Peyer's patch (tissue), 4 donors: ENCODE results near the gene PLCL1.

Source experiments
- POLR2A ChIP-seq, 2 donors: fragments of 450-650 bp; IDR thresholded peaks; one replicate each; pipeline ENCODE4 v1.5.1; 2017; ENCODE audit warnings: antibody characterized with exemption in 2 of 2, mild to moderate bottlenecking in 2 of 2, moderate library complexity in 2 of 2
- TF ChIP-seq, protein P1 (sequence below), 6 experiments: fragments of 450-650 bp in 4 of 6; fragments of 200-600 bp in 2 of 6; sonication (generic) in 1 of 6; IDR thresholded peaks; one replicate each; pipeline ENCODE4 v1.5.1; 2017 to 2019; ENCODE audit warnings: antibody characterized with exemption in 6 of 6, mild to moderate bottlenecking in 3 of 6, moderate library complexity in 1 of 6

DNA sequence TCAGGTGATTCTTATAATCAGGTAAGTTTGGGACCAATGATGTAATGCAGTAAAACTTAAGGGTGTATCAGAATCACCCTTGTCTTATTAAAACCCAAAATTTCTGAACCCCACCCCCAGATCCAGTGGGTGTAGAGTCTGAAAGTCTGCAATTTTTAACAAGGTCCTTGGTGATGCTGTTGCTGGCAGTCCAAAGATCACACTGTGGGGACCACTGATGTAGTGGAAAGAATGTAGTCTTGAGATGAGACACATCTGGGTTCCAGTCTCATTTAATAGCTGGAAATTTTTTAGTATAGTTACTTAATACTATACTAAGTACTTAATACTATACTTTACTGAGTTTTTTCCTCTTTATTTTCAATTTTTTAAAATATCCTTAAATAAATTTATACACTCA, 258.4 kb downstream of the PLCL1 start:
- TF ChIP-seq, protein P1, sequence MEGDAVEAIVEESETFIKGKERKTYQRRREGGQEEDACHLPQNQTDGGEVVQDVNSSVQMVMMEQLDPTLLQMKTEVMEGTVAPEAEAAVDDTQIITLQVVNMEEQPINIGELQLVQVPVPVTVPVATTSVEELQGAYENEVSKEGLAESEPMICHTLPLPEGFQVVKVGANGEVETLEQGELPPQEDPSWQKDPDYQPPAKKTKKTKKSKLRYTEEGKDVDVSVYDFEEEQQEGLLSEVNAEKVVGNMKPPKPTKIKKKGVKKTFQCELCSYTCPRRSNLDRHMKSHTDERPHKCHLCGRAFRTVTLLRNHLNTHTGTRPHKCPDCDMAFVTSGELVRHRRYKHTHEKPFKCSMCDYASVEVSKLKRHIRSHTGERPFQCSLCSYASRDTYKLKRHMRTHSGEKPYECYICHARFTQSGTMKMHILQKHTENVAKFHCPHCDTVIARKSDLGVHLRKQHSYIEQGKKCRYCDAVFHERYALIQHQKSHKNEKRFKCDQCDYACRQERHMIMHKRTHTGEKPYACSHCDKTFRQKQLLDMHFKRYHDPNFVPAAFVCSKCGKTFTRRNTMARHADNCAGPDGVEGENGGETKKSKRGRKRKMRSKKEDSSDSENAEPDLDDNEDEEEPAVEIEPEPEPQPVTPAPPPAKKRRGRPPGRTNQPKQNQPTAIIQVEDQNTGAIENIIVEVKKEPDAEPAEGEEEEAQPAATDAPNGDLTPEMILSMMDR (IDR thresholded peaks at IDR 0.05) = no peak
- no peak for TF ChIP-seq POLR2A (IDR thresholded peaks at IDR 0.05)
